ENCODE data around the gene JPT1. TPM values are rescaled to one million over a fixed set of nuclear protein-coding genes. Genes with fewer than 3 reads are reported as not detected.

JPT1 gene
- polyA plus RNA-seq, 1 experiment, result 89.8 TPM

DNA sequence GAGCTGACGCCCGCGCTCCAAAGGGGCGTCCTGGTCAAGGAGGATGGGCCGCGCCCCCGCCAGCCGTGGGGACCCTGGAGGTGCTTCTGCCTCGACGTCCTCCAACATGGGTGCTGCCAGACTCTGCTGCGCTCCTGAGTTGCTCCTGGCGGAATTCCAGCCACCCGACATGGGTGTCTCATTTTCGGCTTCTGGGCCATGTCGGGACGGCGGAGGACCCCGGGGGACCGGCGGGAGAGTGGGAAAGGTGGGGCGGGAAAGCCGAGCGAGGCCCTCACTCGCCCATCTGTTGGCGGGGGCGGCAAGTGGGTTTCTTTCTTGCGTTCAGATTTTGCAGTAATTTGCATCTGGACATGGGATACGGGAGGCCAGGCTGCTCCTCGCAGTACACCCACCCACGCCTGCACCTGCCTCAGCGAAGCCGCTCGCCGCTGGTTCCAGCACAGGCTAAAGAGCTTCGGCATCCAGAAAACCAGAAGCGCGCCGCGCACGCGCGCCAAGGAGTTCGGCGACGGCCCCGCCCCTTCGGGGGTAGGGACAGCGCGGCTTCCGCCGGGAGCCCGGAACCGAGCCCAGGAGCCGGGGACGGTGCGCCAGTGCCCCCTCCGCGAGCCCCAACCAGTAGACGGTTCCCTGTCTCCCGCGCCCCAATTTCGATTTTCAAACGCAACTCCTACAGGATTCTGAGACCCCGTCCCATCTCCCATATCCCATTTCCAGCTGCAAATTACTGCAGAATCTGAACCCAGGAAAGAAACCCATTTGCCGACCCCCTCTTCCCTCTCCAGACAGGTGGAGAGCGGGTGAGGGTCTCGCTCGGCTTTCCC, 44.7 kb downstream of the JPT1 start, which contains the start of gene ARMC7:
Gene ARMC7 (plus strand): TSS at position 563 of the 827 bp plus-strand sequence. CDS start 320 bp downstream, outside the sequence.
- no peak for TF ChIP-seq CTCF (IDR thresholded peaks at IDR 0.05; ENCODE audit: low read depth, low read length)
- peak; percentile 49 for DNase-seq (ENCODE audit: low read depth, low spot score)
- H3K27me3 ChIP-seq (ENCODE audit: control insufficient read depth, insufficient read depth, low read length), result peaks cover 7% of the 10 kb centered on the region
- H3K27ac ChIP-seq (ENCODE audit: low read depth, low read length), result no peak within 1 kb of the TSS
- ChIA-PET CTCF (interaction anchor here (0.7 to 2.5 kb wide), 7 partner anchors 12 to 149 kb away, joined by 3 to 11 read pairs (median 3); no protein-coding TSS in a partner anchor), POLR2A (interaction anchor here (0.6 to 1.3 kb wide), 7 partner anchors 14 to 74 kb away, joined by 3 to 4 read pairs (median 3); partner anchors contain the start of gene NT5C)
- peak within 1 kb of the TSS; percentile 80 for H3K4me3 ChIP-seq (ENCODE audit: low read depth, low read length)
- no peaks in the 10 kb centered on the region for H3K9me3 ChIP-seq (ENCODE audit: control insufficient read depth, insufficient read depth, low read length)

DNA sequence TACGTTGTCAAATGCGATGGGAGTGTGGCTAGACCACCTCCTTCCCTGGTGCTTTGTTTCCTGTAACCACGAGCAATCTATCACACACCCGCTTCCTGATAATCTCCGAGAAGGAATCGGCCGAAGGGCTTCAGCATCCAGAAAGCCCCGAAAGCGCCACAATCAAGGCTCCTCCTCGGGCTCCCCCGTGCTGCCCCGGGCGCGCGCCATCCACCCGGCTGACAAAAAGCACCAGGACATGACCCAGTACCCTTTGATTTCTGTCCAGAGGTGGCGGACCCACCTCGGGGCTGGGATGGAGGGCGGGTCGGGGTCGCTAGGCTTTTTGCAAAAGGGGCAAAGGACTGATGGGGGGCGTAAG, 45.3 kb downstream of the JPT1 start:
- peaks cover 7% of the 10 kb centered on the region for H3K27me3 ChIP-seq (ENCODE audit: control insufficient read depth, insufficient read depth, low read length)
- POLR2A ChIA-PET, result interaction anchor here (0.6 to 1.3 kb wide), 6 partner anchors 13 to 28 kb away, joined by 3 to 4 read pairs (median 3); partner anchors contain the start of gene NT5C
- no peak for TF ChIP-seq CTCF (IDR thresholded peaks at IDR 0.05; ENCODE audit: low read depth, low read length)
- no peak overlapping the region for H3K27ac ChIP-seq (ENCODE audit: low read depth, low read length)
- CTCF ChIA-PET, result interaction anchor here (0.7 to 2.5 kb wide), 6 partner anchors 12 to 148 kb away, joined by 3 to 11 read pairs (median 4); no protein-coding TSS in a partner anchor
- no peaks in the 10 kb centered on the region for H3K9me3 ChIP-seq (ENCODE audit: control insufficient read depth, insufficient read depth, low read length)
- DNase-seq (ENCODE audit: low read depth, low spot score), result no peak
- H3K4me3 ChIP-seq (ENCODE audit: low read depth, low read length), result peak overlapping the region; percentile 80

DNA sequence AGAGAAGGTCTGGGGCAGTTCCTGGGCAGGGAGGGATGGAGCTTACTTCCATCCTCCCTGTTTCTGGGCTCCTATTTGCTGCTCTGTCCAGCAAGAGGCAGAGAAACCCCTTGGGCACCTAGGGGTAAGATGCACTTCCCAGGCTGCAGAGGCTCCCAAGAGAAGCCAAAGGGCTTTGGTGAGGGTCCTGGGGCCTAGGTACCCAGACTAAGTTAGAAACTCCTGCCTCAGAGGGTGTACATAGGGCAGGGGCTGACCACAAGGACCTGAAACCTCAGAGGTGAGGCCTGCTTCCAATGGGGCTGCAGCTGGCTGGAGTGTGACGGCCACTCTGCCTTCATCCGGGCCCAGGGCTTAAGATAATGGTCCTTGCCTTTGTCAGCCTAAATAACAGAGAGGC, 46.1 kb downstream of the JPT1 start:
- Histone ChIP-seq H3K9me3 (ENCODE audit: control insufficient read depth, insufficient read depth, low read length) (no peaks in the 10 kb centered on the region), H3K27me3 (ENCODE audit: control insufficient read depth, insufficient read depth, low read length) (peaks cover 7% of the 10 kb centered on the region), H3K27ac (ENCODE audit: low read depth, low read length) (no peak overlapping the region), H3K4me3 (ENCODE audit: low read depth, low read length) (no peak overlapping the region)
- ChIA-PET POLR2A (no interaction called here), CTCF (no interaction called here)
- no peak for DNase-seq (ENCODE audit: low read depth, low spot score)
- no peak for TF ChIP-seq CTCF (IDR thresholded peaks at IDR 0.05; ENCODE audit: low read depth, low read length)

DNA sequence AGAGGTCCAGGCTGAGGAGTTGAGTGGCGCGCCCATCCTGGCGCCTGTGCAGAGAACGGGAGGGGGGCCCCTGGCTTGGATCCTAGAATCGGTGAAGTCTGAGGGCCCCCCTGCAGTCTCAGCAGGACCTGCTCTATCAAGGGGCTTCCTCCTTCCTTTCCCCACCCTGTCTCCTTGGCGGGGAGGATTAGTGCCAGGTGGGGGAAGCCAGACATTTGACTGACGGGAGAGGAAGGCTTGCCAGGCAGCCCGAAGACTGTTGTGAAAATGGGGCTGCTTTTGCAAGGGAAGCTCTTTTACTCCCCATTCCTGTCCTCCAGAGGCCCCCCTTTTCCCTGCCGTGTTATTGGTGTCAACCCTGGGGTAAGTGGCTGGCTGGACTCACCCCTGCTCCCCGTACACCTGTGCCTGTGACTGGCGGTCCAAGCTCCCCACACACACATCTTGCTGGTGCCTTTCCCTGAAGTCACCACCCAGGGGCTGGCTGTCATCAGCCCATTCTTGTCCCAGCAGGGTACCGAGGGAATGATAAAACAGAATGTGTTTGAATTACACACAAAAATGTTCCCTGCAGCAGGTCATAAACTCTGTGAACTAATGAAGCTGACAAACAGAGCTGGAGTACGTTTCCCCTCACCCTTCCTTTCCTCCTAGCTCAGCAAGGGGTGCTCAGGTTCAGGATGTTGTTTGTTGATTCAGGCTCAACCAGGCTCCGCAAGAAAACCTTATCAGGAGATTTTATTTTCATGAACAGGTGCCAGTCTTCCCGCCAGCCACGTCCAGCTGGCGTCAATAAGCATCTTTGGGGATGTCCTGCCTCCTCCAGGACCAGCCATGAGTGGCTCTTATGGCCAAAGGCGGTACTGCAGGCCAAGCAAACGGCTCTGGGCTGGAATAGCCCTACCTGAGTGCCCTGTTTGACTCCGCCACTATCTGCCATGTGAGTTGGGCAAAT, 48.9 kb downstream of the JPT1 start:
- POLR2A ChIA-PET, result interaction anchor here (1.5 kb wide), 1 partner anchor 45 kb away, joined by 4 read pairs; no protein-coding TSS in a partner anchor
- Histone ChIP-seq H3K27me3 (ENCODE audit: control insufficient read depth, insufficient read depth, low read length) (peaks cover 7% of the 10 kb centered on the region), H3K27ac (ENCODE audit: low read depth, low read length) (no peak overlapping the region), H3K9me3 (ENCODE audit: control insufficient read depth, insufficient read depth, low read length) (no peaks in the 10 kb centered on the region), H3K4me3 (ENCODE audit: low read depth, low read length) (no peak overlapping the region)
- CTCF ChIA-PET, result interaction anchor here (0.6 to 4.1 kb wide), 20 partner anchors 9 to 144 kb away, joined by 3 to 39 read pairs (median 4); partner anchors contain the start of gene NT5C
- no peak for DNase-seq (ENCODE audit: low read depth, low spot score)
- peak; percentile 82 for TF ChIP-seq CTCF (IDR thresholded peaks at IDR 0.05; ENCODE audit: low read depth, low read length)
